ENCODE data around the gene SYTL3. TPM values are rescaled to one million over a fixed set of nuclear protein-coding genes. Genes with fewer than 3 reads are reported as not detected.

Gene SYTL3
- total RNA-seq, 3 donors from 2014 or later (not counting 1 experiment from before 2014, with no cell fraction given), result 84.1 to 143 (median 89.0) TPM

DNA sequence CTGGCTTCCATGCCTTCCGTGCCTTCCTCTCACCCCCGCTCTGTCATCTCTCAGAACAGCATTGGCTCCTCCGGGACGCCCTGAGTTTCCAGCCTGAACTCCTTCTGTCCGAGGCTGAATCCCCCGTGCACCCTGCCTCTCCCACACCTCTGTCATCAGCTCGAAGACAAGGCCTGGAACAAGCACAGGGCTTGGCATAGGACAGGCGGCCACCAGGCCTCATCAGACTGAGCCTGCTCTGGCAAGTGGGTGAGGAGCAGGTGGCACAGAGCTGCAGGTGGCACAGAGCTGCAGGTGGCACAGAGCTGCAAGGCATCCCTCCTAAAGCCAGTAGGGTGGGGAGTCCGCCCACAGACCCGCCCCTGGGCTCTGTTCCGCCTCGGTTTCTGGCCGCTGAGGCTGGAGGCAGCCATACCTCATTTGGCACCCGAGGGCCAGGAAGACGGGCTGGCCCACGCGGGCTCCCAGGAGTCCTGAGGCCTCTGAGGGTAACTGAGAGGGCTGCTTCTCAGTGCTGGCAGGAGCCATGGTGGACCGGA lies 109.2 kb downstream of the SYTL3 start:
- Mint-ChIP-seq H3K4me3 (peak overlapping the region; percentile 25), H3K36me3 (peaks cover 14% of the 10 kb centered on the region), H3K4me1 (peaks cover 5 to 6% of the 10 kb centered on the region in 2 donors), H3K27ac (peak overlapping the region in 1 of 2 donors; percentile 54), H3K9me3 (no peaks in the 10 kb centered on the region), H3K27me3 (ENCODE audit: low read depth in 2 of 2) (no peaks in the 10 kb centered on the region)
- Histone ChIP-seq H3K36me3 (ENCODE audit: control insufficient read depth, insufficient read depth, low read length) (peaks cover 52% of the 10 kb centered on the region), H3K27me3 (ENCODE audit: control insufficient read depth, insufficient read depth, low read length) (no peaks in the 10 kb centered on the region), H3K9me3 (ENCODE audit: control insufficient read depth, insufficient read depth, low read length) (no peaks in the 10 kb centered on the region), H3K27ac (ENCODE audit: low read length) (no peak overlapping the region), H3K4me1 (ENCODE audit: control insufficient read depth, insufficient read depth, low read length) (no peaks in the 10 kb centered on the region), H3K4me3 (ENCODE audit: low read length) (no peak overlapping the region)
- TF ChIP-seq, protein P1, sequence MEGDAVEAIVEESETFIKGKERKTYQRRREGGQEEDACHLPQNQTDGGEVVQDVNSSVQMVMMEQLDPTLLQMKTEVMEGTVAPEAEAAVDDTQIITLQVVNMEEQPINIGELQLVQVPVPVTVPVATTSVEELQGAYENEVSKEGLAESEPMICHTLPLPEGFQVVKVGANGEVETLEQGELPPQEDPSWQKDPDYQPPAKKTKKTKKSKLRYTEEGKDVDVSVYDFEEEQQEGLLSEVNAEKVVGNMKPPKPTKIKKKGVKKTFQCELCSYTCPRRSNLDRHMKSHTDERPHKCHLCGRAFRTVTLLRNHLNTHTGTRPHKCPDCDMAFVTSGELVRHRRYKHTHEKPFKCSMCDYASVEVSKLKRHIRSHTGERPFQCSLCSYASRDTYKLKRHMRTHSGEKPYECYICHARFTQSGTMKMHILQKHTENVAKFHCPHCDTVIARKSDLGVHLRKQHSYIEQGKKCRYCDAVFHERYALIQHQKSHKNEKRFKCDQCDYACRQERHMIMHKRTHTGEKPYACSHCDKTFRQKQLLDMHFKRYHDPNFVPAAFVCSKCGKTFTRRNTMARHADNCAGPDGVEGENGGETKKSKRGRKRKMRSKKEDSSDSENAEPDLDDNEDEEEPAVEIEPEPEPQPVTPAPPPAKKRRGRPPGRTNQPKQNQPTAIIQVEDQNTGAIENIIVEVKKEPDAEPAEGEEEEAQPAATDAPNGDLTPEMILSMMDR (IDR thresholded peaks at IDR 0.05), result no peak
- intact Hi-C loops (cut with micrococcal nuclease), result no loop called here
- ATAC-seq (peak in 1 of 3 donors; percentile 6), DNase-seq (no peak)
- 82% methylated on average over 18 of the region's 18 CpGs for WGBS (ENCODE audit: insufficient coverage)

DNA sequence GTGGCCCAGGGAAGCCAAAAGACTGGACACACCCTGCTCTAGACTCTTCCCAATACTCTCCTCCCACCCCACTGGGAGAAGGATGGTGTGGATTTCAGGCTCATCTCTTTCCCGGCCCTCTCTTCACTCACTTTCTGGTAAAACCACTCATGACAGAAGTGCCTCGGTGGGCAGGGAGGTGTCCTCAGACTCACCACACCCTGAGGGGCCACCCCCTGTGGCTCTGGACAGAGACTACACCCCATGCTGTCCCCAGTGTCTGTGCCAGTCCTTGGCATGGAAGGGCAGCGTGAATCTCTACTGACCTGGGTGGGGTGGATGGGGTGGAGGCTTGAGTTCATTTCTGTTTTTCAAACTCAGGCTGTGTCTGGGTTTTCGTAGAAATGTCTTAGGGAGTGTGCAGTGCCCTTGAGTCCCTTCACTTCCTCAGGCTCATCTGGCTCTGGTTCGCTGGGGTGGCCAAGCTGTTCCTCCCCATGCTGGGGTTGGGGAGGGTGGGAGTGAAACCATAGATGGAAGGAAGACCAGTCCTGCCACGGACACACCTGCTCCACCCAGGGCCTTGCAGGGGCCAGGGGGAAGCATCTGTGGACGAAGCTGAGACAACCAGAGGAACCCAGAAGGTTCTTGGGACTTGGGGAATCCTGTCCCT lies 110.2 kb downstream of the SYTL3 start:
- H3K4me1 ChIP-seq (ENCODE audit: control insufficient read depth, insufficient read depth, low read length), result no peaks in the 10 kb centered on the region
- ATAC-seq (peak in 1 of 3 donors; percentile 27), DNase-seq (no peak)
- H3K36me3 Mint-ChIP-seq, result peaks cover 14% of the 10 kb centered on the region
- H3K4me3 ChIP-seq (ENCODE audit: low read length), result no peak overlapping the region
- TF ChIP-seq, protein P1 (IDR thresholded peaks at IDR 0.05), result no peak
- H3K27ac Mint-ChIP-seq, result peak overlapping the region; percentile 75
- H3K9me3 Mint-ChIP-seq, result no peaks in the 10 kb centered on the region
- peaks cover 59% of the 10 kb centered on the region for H3K36me3 ChIP-seq (ENCODE audit: control insufficient read depth, insufficient read depth, low read length)
- peaks cover 1 to 5% of the 10 kb centered on the region in 2 donors for H3K4me1 Mint-ChIP-seq
- WGBS (ENCODE audit: insufficient coverage), result 79% methylated on average over 7 of the region's 7 CpGs
- intact Hi-C loops (cut with micrococcal nuclease), result no loop called here
- H3K4me3 Mint-ChIP-seq, result no peak overlapping the region
- no peaks in the 10 kb centered on the region for H3K27me3 ChIP-seq (ENCODE audit: control insufficient read depth, insufficient read depth, low read length)
- no peaks in the 10 kb centered on the region for H3K27me3 Mint-ChIP-seq (ENCODE audit: low read depth in 2 of 2)
- H3K9me3 ChIP-seq (ENCODE audit: control insufficient read depth, insufficient read depth, low read length), result no peaks in the 10 kb centered on the region
- no peak overlapping the region for H3K27ac ChIP-seq (ENCODE audit: low read length)

GRCh38 chr6:158760618-158761250 lies 110.9 kb downstream of the SYTL3 start:
- Histone ChIP-seq H3K9me3 (ENCODE audit: control insufficient read depth, insufficient read depth, low read length) (no peaks in the 10 kb centered on the region), H3K27ac (ENCODE audit: low read length) (no peak overlapping the region), H3K27me3 (ENCODE audit: control insufficient read depth, insufficient read depth, low read length) (no peaks in the 10 kb centered on the region), H3K4me1 (ENCODE audit: control insufficient read depth, insufficient read depth, low read length) (no peaks in the 10 kb centered on the region), H3K4me3 (ENCODE audit: low read length) (no peak overlapping the region), H3K36me3 (ENCODE audit: control insufficient read depth, insufficient read depth, low read length) (peaks cover 65% of the 10 kb centered on the region)
- peaks cover 0 to 5% of the 10 kb centered on the region in 2 donors for H3K4me1 Mint-ChIP-seq
- H3K36me3 Mint-ChIP-seq, result peaks cover 14% of the 10 kb centered on the region
- ATAC-seq (no peak), DNase-seq (no peak)
- TF ChIP-seq, protein P1 (IDR thresholded peaks at IDR 0.05), result no peak
- intact Hi-C loops (cut with micrococcal nuclease), result no loop called here
- no peaks in the 10 kb centered on the region for H3K27me3 Mint-ChIP-seq (ENCODE audit: low read depth in 2 of 2)
- 90% methylated on average over 17 of the region's 17 CpGs for WGBS (ENCODE audit: insufficient coverage)
- no peak overlapping the region for H3K4me3 Mint-ChIP-seq
- H3K9me3 Mint-ChIP-seq, result no peaks in the 10 kb centered on the region
- no peak overlapping the region for H3K27ac Mint-ChIP-seq
